Activated naive CD8-positive, alpha-beta T cell treated with anti-CD3 and anti-CD28 coated beads for 36 hours (primary cell): ENCODE measurements around the gene SYT5. TPM values are rescaled to one million over a fixed set of nuclear protein-coding genes. Genes with fewer than 3 reads are reported as not detected.

Experiments used
- DNase-seq: peaks from one replicate; pipeline ENCODE4 v3.0.0; 2021
- H3K27ac Mint-ChIP-seq: one replicate; pipeline ENCODE4 v1.8.0; 2022; ENCODE audit warnings: mild to moderate bottlenecking, moderate library complexity, mixed read lengths
- H3K27me3 Mint-ChIP-seq: one replicate; pipeline ENCODE4 v1.8.0; 2022; ENCODE audit warnings: mild to moderate bottlenecking, mixed read lengths
- H3K36me3 Mint-ChIP-seq: one replicate; pipeline ENCODE4 v1.8.0; 2021; ENCODE audit warnings: mild to moderate bottlenecking, mixed read lengths
- H3K4me1 Mint-ChIP-seq: one replicate; pipeline ENCODE4 v1.8.0; 2021; ENCODE audit warnings: mixed read lengths
- H3K4me3 Mint-ChIP-seq: one replicate; pipeline ENCODE4 v1.8.0; 2022; ENCODE audit warnings: mild to moderate bottlenecking, moderate library complexity, mixed read lengths
- H3K9me3 Mint-ChIP-seq: one replicate; pipeline ENCODE4 v1.8.0; 2022; ENCODE audit warnings: mixed read lengths
- total RNA-seq, 2 experiments: library from RNA; stranded (reverse); gene quantifications; one replicate each; pipeline ENCODE4 v1.2.3, GENCODE V29; 2021

SYT5 gene
- total RNA-seq, 2 experiments from 2014 or later, result not detected

DNA sequence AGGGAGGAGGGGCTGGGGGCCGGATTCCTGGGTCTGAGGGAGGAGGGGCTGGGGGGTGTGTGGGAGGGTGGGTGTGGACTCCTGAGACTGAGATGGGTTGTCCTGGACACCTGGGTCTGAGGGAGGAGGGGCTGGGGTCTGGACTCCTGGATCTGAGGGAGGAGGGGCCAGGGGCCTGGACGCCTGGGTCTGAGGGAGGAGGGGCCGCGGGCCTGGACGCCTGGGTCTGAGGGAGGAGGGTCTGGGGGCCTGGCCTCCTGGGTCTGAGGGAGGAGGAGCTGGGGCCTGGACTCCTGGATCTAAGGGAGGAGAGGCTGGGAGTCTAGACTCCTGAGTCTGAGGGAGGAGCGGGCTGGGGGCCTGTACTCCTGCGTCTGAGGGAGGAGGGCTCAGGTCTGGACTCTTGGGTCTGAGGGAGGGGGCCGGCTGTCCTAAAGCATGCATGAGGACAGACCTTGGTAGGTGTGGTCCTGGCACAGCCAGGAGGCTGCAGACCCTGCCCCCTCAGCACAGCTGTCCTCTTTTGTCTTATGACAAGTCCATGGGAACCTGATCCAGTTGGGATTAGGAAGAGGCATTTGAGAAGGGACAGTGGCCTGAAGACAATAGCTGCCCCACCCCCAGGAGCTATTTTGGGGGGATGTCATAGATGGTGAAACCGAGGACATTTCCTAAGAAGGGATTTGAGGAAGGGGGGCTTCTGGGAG is 32.4 kb downstream of the SYT5 start:
- H3K9me3 Mint-ChIP-seq, result peaks cover 11% of the 10 kb centered on the region
- peaks cover 6% of the 10 kb centered on the region for H3K4me1 Mint-ChIP-seq
- no peak for DNase-seq
- peaks cover 5% of the 10 kb centered on the region for H3K36me3 Mint-ChIP-seq
- no peak overlapping the region for H3K4me3 Mint-ChIP-seq
- no peak overlapping the region for H3K27ac Mint-ChIP-seq
- peaks cover 71% of the 10 kb centered on the region for H3K27me3 Mint-ChIP-seq

DNA sequence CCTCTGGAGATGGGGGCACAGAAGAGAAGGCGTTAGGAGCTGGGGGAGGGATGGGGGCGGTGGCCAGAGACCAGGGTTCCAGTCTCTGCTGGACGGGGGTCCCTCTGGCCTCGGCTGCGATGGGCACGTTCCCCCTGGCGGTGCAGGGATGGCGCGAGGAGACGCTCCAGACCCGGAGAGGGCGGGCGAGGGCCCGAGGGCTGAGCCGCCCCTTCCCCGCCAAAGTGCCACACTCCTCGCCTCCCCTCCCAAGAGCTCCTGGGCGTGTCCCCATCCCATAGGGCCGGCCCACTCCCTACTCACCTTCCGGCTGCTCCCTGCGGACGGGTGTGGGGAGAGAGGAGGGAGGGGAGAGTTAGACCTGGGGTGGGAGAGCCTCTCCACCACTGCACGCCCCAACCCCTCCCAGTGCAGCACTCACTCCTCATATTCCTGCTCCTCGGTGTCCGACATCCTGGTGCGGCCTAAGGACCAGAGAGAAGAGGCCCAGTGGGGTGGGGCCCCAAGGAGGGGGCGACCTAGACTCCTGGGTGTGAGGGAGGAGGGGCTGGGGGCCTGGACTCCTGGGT is 33.3 kb downstream of the SYT5 start:
- H3K4me3 Mint-ChIP-seq, result no peak overlapping the region
- H3K4me1 Mint-ChIP-seq, result peaks cover under 1% of the 10 kb centered on the region
- H3K27ac Mint-ChIP-seq, result no peak overlapping the region
- no peak for DNase-seq
- H3K9me3 Mint-ChIP-seq, result peaks cover 5% of the 10 kb centered on the region
- peaks cover under 1% of the 10 kb centered on the region for H3K36me3 Mint-ChIP-seq
- H3K27me3 Mint-ChIP-seq, result peaks cover 75% of the 10 kb centered on the region

DNA sequence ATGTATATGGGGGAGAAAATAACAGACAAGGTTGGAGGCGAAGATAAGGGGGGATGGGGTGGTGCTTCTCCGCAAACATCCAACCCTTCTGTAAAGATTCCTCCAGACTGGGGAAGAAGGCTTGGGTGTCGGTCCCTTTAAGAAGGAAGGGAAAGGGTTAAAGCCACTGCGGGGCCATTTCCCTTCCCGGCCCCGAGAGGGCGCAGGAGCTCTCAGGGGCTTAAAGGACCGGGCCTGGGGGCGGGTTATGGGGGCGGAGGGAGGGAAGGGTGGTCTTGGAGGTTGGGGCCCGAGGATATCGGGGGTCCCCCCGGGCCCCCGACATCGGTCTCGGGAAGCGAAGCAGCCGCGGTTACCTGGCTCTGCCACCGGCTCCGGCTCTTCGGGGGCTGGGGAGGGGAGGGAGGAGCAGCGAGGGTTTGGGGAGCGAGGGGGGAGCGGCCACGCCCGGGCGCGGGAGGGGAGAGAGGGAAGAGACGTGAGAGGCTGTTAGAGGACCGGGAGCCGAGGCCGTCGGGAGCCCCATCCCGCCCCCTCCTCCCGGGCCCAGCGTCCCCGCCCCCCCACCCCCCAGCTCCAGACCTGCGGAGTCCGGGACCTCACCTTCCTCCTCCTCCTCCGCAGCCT is 33.9 kb downstream of the SYT5 start:
- Mint-ChIP-seq H3K4me1 (no peaks in the 10 kb centered on the region), H3K9me3 (peaks cover under 1% of the 10 kb centered on the region), H3K4me3 (no peak overlapping the region), H3K27me3 (peaks cover 81% of the 10 kb centered on the region), H3K36me3 (no peaks in the 10 kb centered on the region), H3K27ac (no peak overlapping the region)
- peak; percentile 30 for DNase-seq

DNA sequence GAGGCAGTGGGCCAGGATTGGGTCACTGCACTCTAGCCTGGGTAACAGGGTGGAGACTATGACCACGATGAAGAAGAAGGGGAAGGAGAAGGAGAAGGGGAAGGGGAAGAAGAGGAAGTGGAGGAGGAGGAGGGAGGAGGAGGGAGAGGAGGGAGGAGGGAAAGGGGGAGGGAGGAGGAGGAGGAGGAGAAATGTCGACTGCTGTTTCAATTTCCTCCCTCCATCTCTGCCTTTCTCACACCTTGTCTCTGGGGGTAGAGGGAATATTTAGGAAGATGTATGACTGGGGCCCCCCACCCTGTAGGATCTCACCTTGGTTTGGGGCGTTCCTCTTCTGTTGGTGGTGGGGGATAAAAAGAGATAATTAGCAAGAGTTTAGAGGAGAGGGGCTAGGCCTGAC is 34.9 kb downstream of the SYT5 start:
- DNase-seq, result no peak
- Mint-ChIP-seq H3K9me3 (no peaks in the 10 kb centered on the region), H3K36me3 (no peaks in the 10 kb centered on the region), H3K4me3 (no peak overlapping the region), H3K27me3 (peaks cover 84% of the 10 kb centered on the region), H3K27ac (no peak overlapping the region), H3K4me1 (peaks cover 2% of the 10 kb centered on the region)

DNA sequence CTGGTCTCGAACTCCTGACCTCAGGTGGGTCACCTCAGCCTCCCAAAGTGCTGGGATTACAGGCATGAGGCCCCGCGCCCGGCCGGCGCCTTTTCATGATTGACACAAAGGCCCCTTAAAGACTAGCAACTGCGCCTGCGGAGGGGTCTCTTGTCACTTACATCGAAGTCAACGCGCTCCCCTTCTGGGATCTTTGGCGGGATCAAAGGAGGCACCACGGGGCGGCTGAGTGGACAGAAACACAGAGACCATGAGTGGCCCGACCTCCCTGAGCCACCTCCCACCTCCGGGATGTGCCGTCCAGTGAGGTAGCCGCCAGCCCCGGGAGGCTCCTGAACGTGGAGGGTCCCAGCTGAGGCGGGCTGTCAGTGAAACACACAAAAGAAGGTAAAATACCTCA is 38.4 kb downstream of the SYT5 start:
- H3K27ac Mint-ChIP-seq, result no peak overlapping the region
- H3K4me3 Mint-ChIP-seq, result no peak overlapping the region
- peaks cover 74% of the 10 kb centered on the region for H3K27me3 Mint-ChIP-seq

DNA sequence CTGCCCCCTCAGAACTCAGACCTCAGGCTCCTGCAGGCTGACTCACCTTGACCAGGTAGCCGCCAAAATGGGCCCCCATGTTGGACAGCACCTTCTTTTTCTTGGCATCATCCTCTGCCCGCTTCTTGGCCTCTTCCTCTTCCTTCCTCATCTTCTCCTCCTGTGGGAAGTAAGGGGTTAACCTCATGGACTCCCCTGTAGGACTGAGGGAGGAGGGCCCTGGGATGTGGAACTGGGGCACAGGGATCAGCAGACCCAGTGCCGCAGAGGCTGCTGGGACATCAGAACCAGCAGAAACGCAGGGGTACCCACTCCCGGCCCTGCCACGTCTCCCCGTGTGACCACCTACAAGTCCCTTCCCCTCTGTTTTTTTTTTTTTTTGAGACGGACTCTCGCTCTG is 42.2 kb downstream of the SYT5 start:
- Mint-ChIP-seq H3K27ac (no peak overlapping the region), H3K36me3 (no peaks in the 10 kb centered on the region), H3K4me3 (no peak overlapping the region), H3K27me3 (peaks cover 67% of the 10 kb centered on the region), H3K9me3 (no peaks in the 10 kb centered on the region), H3K4me1 (peaks cover 2% of the 10 kb centered on the region)
- no peak for DNase-seq

More for the DNA sequence above, 38.4 kb downstream of the SYT5 start:
- DNase-seq, result no peak
- H3K36me3 Mint-ChIP-seq, result no peaks in the 10 kb centered on the region
- H3K4me1 Mint-ChIP-seq, result peaks cover 2% of the 10 kb centered on the region
- no peaks in the 10 kb centered on the region for H3K9me3 Mint-ChIP-seq

DNA sequence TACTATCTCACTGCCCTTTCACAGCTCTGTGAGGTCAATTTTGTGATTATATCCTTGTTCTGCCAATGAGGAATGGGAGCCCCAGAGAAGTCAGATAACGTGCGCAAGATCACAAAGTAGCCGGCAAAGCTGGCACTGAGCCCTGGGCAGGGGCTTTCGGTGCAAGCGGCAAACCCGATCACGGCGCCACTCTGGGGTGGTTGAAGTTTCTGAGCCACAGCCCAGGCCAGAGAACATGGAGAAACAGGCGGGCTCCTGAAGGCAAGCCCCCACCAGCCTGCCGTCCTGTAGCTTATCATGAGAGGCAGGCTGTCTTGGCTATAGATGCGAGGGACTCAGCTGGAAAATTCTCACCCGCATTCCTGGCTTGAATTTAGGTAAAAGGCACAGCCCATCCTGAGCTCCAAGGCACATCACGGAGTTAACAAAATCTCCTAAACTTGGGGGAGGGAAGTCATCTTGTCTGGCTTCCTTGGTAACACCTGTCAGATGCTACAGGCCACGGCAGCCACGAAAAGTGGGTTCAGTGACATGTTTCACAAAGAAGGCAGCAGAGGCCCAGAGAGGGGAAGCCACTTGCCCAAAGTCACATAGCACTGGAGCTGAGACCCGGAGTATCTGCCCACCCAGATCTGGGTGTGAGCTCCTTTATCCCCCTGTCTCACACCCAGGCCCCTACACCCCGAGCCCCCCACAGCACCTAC is 43.5 kb downstream of the SYT5 start:
- H3K9me3 Mint-ChIP-seq, result no peaks in the 10 kb centered on the region
- no peak overlapping the region for H3K27ac Mint-ChIP-seq
- H3K4me3 Mint-ChIP-seq, result no peak overlapping the region
- peaks cover 69% of the 10 kb centered on the region for H3K27me3 Mint-ChIP-seq
- no peak for DNase-seq
- peaks cover 3% of the 10 kb centered on the region for H3K4me1 Mint-ChIP-seq
- no peaks in the 10 kb centered on the region for H3K36me3 Mint-ChIP-seq

DNA sequence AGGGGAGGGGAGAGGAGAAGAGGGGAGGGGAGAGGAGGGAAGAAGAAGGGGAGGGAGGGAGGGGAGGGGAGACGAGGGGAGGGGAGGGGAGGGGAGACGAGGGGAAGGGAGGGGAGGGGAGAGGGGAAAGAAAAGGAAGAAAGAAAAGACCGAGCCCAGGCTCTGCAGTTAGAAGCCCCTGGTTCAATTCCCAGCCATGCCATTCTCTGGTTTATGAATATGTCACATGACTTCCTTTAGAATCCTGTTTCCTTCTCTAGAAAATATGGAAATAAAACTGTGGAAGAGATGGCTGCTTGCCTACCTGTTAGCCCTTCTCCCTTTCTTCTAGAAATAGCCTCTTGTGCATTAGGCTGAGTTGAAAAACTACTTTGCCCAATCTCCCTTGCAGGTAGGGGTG is 45.4 kb downstream of the SYT5 start:
- no peak for DNase-seq
- Mint-ChIP-seq H3K27ac (no peak overlapping the region), H3K4me3 (no peak overlapping the region), H3K4me1 (peaks cover 2% of the 10 kb centered on the region), H3K36me3 (no peaks in the 10 kb centered on the region), H3K27me3 (peaks cover 75% of the 10 kb centered on the region), H3K9me3 (no peaks in the 10 kb centered on the region)

DNA sequence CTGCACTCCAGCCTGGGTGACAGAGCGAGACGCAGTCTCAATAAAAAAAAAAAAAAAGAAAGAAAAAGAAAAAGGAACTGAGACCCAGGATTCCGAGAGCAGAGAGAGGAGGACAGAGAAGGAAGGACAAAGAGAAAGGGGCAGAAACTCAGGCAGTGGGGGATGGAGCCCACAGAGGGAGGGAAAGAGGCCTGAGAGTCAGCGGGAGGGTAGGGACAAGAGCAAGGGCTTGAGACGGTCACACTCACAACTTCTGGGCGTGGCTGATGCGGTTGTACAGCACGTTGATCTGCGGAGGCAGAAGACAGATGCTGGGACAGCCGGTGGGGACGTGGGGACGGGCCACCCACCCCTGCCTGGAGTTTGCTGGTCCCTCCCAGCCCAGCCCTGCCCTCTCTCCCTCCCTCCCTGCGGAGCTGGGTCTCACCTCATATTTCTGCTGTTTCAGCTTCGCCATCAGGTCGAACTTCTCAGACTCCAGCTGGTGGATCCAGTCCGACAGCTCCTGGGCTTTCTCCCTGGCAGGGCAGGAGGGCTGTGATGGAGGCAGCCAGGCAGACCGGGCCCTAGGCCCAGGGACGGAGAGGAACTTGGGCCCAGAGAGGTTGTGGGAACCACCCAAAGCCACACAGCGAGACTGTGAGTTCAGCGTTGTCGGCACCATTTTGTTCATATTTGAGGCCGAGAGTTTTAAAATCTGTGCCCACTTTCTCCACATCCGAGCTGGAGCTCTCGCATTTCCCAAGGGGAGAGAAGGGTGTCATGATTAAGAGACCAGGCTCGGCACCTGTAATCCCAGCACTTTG is 46.2 kb downstream of the SYT5 start:
- DNase-seq, result no peak
- Mint-ChIP-seq H3K4me3 (no peak overlapping the region), H3K4me1 (peaks cover 2% of the 10 kb centered on the region), H3K36me3 (no peaks in the 10 kb centered on the region), H3K27ac (no peak overlapping the region), H3K9me3 (no peaks in the 10 kb centered on the region), H3K27me3 (peaks cover 72% of the 10 kb centered on the region)

DNA sequence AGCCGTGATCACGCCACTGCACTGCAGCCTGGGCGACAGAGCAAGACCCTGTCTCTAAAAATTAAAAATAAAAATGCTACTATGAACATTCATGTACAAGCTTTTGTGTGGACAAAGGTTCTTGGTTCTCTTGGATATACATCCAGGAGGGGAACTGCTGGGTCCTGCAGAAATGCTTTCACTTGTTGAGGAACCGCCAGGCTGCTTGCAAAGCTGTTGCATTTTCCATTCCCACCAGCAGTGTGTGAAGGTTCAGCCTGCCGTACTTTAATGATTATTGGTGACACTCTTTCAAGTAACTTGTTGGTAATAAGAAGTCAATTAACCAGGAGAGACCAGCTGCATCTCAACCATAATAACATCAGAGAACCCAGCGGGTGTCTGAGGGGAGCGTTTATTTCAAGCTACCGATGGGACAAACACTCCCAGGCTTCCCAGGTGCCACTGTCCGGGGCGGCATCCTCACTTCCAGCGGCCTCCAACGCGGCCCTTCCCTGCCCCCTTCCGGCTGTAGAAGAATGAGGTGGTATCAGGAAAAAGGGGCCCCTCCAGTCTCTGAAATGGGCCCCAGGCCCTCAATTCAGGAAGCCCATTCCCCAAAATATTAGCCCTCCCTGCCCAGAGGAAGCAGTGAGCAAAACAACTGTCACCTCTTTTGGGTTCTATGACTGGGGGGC is 47.5 kb downstream of the SYT5 start:
- H3K4me1 Mint-ChIP-seq, result peaks cover 2% of the 10 kb centered on the region
- H3K9me3 Mint-ChIP-seq, result no peaks in the 10 kb centered on the region
- no peaks in the 10 kb centered on the region for H3K36me3 Mint-ChIP-seq
- H3K27ac Mint-ChIP-seq, result no peak overlapping the region
- no peak overlapping the region for H3K4me3 Mint-ChIP-seq
- peaks cover 69% of the 10 kb centered on the region for H3K27me3 Mint-ChIP-seq
- no peak for DNase-seq

DNA sequence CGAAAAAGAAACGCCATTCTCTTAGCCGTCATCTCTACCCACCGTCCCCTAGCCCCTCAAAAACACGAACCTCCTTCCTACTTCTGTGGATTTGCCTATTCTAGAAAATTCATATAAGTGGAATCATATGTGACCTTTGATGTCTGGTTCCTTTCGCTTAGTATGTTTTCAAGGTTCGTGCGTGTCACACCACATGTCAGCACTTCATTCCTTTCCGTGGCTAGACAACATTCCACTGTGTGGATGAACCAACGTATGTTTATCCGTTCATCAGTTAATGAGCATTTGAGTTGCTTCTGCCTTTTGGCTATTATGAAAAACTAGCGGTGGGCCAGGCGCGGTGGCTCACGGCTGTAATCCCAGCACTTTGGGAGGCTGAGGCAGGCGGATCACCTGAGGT is 48.7 kb downstream of the SYT5 start:
- no peaks in the 10 kb centered on the region for H3K9me3 Mint-ChIP-seq
- H3K27ac Mint-ChIP-seq, result no peak overlapping the region
- no peak for DNase-seq
- no peak overlapping the region for H3K4me3 Mint-ChIP-seq
- no peaks in the 10 kb centered on the region for H3K36me3 Mint-ChIP-seq
- H3K27me3 Mint-ChIP-seq, result peaks cover 70% of the 10 kb centered on the region
- peaks cover 2% of the 10 kb centered on the region for H3K4me1 Mint-ChIP-seq
